Activated gamma-delta T cell treated with Interleukin-2 at 50 U/mL for 16 hours (primary cell): Measurements from ENCODE around the gene PIK3CA.
A peak's percentile ranks its signal among the peaks of the same experiment; 100 is the strongest.

Source experiments
- DNase-seq: peaks from one replicate; pipeline ENCODE4 v3.0.0-alpha.2; 2020

Gene PIK3CA

GRCh38 chr3:179158336-179159039 lies 10.3 kb downstream of the PIK3CA start:
- no peak for DNase-seq

GRCh38 chr3:179163503-179163902 lies 15.3 kb downstream of the PIK3CA start:
- no peak for DNase-seq

GRCh38 chr3:179164857-179165256 lies 16.7 kb downstream of the PIK3CA start:
- no peak for DNase-seq

GRCh38 chr3:179166561-179167201 lies 18.5 kb downstream of the PIK3CA start:
- no peak for DNase-seq

GRCh38 chr3:179168918-179169317 lies 20.8 kb downstream of the PIK3CA start:
- no peak for DNase-seq

- DNase-seq = no peak
These were observed 24.4 kb downstream of the PIK3CA start for GRCh38 chr3:179172546-179172945.

- no peak for DNase-seq
These were observed 26.2 kb downstream of the PIK3CA start for GRCh38 chr3:179174316-179174715.

- DNase-seq = no peak
These were observed 26.7 kb downstream of the PIK3CA start for GRCh38 chr3:179174898-179175297.

GRCh38 chr3:179175358-179175757 lies 27.2 kb downstream of the PIK3CA start:
- no peak for DNase-seq

- no peak for DNase-seq
These were observed 29.5 kb downstream of the PIK3CA start for GRCh38 chr3:179177611-179178010.

GRCh38 chr3:179179256-179179655 lies 31.1 kb downstream of the PIK3CA start:
- no peak for DNase-seq

- DNase-seq = no peak
These were observed 32.0 kb downstream of the PIK3CA start for GRCh38 chr3:179179979-179180759.

GRCh38 chr3:179181021-179181472 lies 32.9 kb downstream of the PIK3CA start:
- DNase-seq = no peak

GRCh38 chr3:179181993-179182551 lies 33.9 kb downstream of the PIK3CA start:
- DNase-seq = no peak

GRCh38 chr3:179182902-179183301 lies 34.7 kb downstream of the PIK3CA start:
- DNase-seq = no peak

- no peak for DNase-seq
These were observed 36.7 kb downstream of the PIK3CA start for GRCh38 chr3:179184826-179185225.

GRCh38 chr3:179186426-179186825 lies 38.3 kb downstream of the PIK3CA start:
- DNase-seq = no peak

- no peak for DNase-seq
These were observed 41.6 kb downstream of the PIK3CA start for GRCh38 chr3:179189759-179190158.

GRCh38 chr3:179190581-179190980 lies 42.4 kb downstream of the PIK3CA start:
- no peak for DNase-seq

- no peak for DNase-seq
These were observed 44.4 kb downstream of the PIK3CA start for GRCh38 chr3:179192542-179192941.

GRCh38 chr3:179194931-179195330 lies 46.8 kb downstream of the PIK3CA start:
- DNase-seq = no peak

- peak; percentile 21 for DNase-seq
These were observed 47.9 kb downstream of the PIK3CA start for GRCh38 chr3:179196098-179196497.

- no peak for DNase-seq
These were observed 48.5 kb downstream of the PIK3CA start for GRCh38 chr3:179196700-179197099.

- no peak for DNase-seq
These were observed 52.6 kb downstream of the PIK3CA start for GRCh38 chr3:179200790-179201189.
